WTC11 (cell line): ENCODE data around the gene CDK10. TPM values are rescaled to one million over a fixed set of nuclear protein-coding genes. Genes with fewer than 3 reads are reported as not detected.

Source experiments
- ATAC-seq: fragments of 200-7000 bp; cut with Tn5 transposase; 2 replicates; pipeline ENCODE4 v1.10.0; 2021; ENCODE audit warnings: mild to moderate bottlenecking, moderate library complexity
- CTCF ChIA-PET: fragments of 300-600 bp; sonication (Branson Sonifier 250); formaldehyde crosslinking; loops from one replicate; lab custom pipeline; 2021; ENCODE audit warnings: antibody characterized with exemption; lab: Charles Lee
- POLR2A ChIA-PET: fragments of 350-600 bp; sonication (Branson Sonifier 250); formaldehyde crosslinking; loops from one replicate; lab custom pipeline; 2021; ENCODE audit warnings: antibody characterized with exemption; lab: Charles Lee
- DNase-seq: peaks from one replicate; pipeline ENCODE4 v3.0.0; 2021; ENCODE audit warnings: low spot score
- H3K27ac Mint-ChIP-seq: 2 replicates; pipeline ENCODE4 v1.8.0; 2021; ENCODE audit warnings: mixed read lengths
- H3K27me3 Mint-ChIP-seq: 2 replicates; pipeline ENCODE4 v1.8.0; 2021; ENCODE audit warnings: low read depth, mild to moderate bottlenecking, moderate library complexity, mixed read lengths
- H3K36me3 Mint-ChIP-seq: 2 replicates; pipeline ENCODE4 v1.8.0; 2021; ENCODE audit warnings: mixed read lengths
- H3K4me1 Mint-ChIP-seq: 2 replicates; pipeline ENCODE4 v1.8.0; 2022; ENCODE audit warnings: mixed read lengths
- H3K4me3 Mint-ChIP-seq: 2 replicates; pipeline ENCODE4 v1.8.0; 2021; ENCODE audit warnings: mild to moderate bottlenecking, moderate library complexity, mixed read lengths
- H3K9me3 Mint-ChIP-seq: 2 replicates; pipeline ENCODE4 v1.8.0; 2021; ENCODE audit warnings: mixed read lengths
- ATF6 ChIP-seq: sonication (generic); formaldehyde crosslinking; IDR thresholded peaks from 2 replicates; pipeline ENCODE4 v1.8.1; 2023; ENCODE audit warnings: mild to moderate bottlenecking, missing genetic modification reagents
- CREB1 ChIP-seq: sonication (generic); formaldehyde crosslinking; IDR thresholded peaks from 2 replicates; pipeline ENCODE4 v1.8.0; 2023; ENCODE audit warnings: mild to moderate bottlenecking, missing genetic modification reagents
- EMX1 ChIP-seq: fragments of 250-450 bp; sonication (Bioruptor Pico); IDR thresholded peaks from 2 replicates; pipeline ENCODE4 v1.8.0; 2021; ENCODE audit warnings: mild to moderate bottlenecking
- FOXJ3 ChIP-seq: sonication (generic); formaldehyde crosslinking; IDR thresholded peaks from 2 replicates; pipeline ENCODE4 v1.9.0; 2021; ENCODE audit warnings: missing genetic modification reagents, mild to moderate bottlenecking, borderline replicate concordance
- FOXP1 ChIP-seq: sonication (generic); formaldehyde crosslinking; IDR thresholded peaks from 2 replicates; pipeline ENCODE4 v1.8.0; 2022; ENCODE audit warnings: missing genetic modification reagents, mild to moderate bottlenecking, moderate library complexity, borderline replicate concordance
- JAZF1 ChIP-seq: fragments of 250-450 bp; sonication (Bioruptor Pico); IDR thresholded peaks from 2 replicates; pipeline ENCODE4 v1.9.0; 2021; ENCODE audit warnings: moderate library complexity, mild to moderate bottlenecking, inconsistent platforms
- JUN ChIP-seq: sonication (generic); formaldehyde crosslinking; IDR thresholded peaks from 2 replicates; pipeline ENCODE4 v1.8.0; 2023; ENCODE audit warnings: mild to moderate bottlenecking, missing genetic modification reagents
- NFE2L1 ChIP-seq: sonication (generic); formaldehyde crosslinking; IDR thresholded peaks from 2 replicates; pipeline ENCODE4 v1.8.1; 2023; ENCODE audit warnings: missing genetic modification reagents
- NR2C2 ChIP-seq: sonication (generic); formaldehyde crosslinking; IDR thresholded peaks from 2 replicates; pipeline ENCODE4 v1.8.0; 2022; ENCODE audit warnings: mild to moderate bottlenecking, missing genetic modification reagents
- PREB ChIP-seq: sonication (generic); formaldehyde crosslinking; IDR thresholded peaks from 2 replicates; pipeline ENCODE4 v1.8.1; 2022; ENCODE audit warnings: mild to moderate bottlenecking, missing genetic modification reagents, moderate library complexity, borderline replicate concordance
- RELA ChIP-seq: sonication (generic); formaldehyde crosslinking; IDR thresholded peaks from 2 replicates; pipeline ENCODE4 v1.8.1; 2022; ENCODE audit warnings: missing genetic modification reagents, mild to moderate bottlenecking, borderline replicate concordance
- TCF7 ChIP-seq: sonication (generic); formaldehyde crosslinking; IDR thresholded peaks from 2 replicates; pipeline ENCODE4 v1.8.0; 2022; ENCODE audit warnings: mild to moderate bottlenecking, low read depth, missing genetic modification reagents, moderate library complexity
- TEAD1 ChIP-seq: sonication (generic); formaldehyde crosslinking; IDR thresholded peaks from 2 replicates; pipeline ENCODE4 v1.8.0; 2022; ENCODE audit warnings: mild to moderate bottlenecking, missing genetic modification reagents
- TEAD4 ChIP-seq: sonication (generic); formaldehyde crosslinking; IDR thresholded peaks from 2 replicates; pipeline ENCODE4 v1.8.0; 2022; ENCODE audit warnings: mild to moderate bottlenecking, missing genetic modification reagents
- ZNF263 ChIP-seq: sonication (generic); formaldehyde crosslinking; IDR thresholded peaks from 2 replicates; pipeline ENCODE4 v1.8.1; 2022; ENCODE audit warnings: low read depth, mild to moderate bottlenecking, moderate library complexity, missing genetic modification reagents
- ZNF396 ChIP-seq: fragments of 250-450 bp; sonication (Bioruptor Pico); IDR thresholded peaks from 2 replicates; pipeline ENCODE4 v1.8.0; 2021; ENCODE audit warnings: mild to moderate bottlenecking, moderate library complexity, borderline replicate concordance
- ZNF423 ChIP-seq: fragments of 250-450 bp; sonication (Bioruptor Pico); IDR thresholded peaks from 2 replicates; pipeline ENCODE4 v2.1.2; 2022; ENCODE audit warnings: mild to moderate bottlenecking, moderate library complexity
- ZNF532 ChIP-seq: fragments of 250-450 bp; sonication (Bioruptor Pico); IDR thresholded peaks from 2 replicates; pipeline ENCODE4 v1.9.0; 2021; ENCODE audit warnings: mild to moderate bottlenecking, borderline replicate concordance
- total RNA-seq: library from RNA; stranded (reverse); gene quantifications from 3 replicates; pipeline ENCODE4 v1.2.3, GENCODE V29; 2021
- TF ChIP-seq, protein P1 (sequence below): sonication (generic); formaldehyde crosslinking; IDR thresholded peaks from 2 replicates; pipeline ENCODE4 v1.8.1; 2023; ENCODE audit warnings: mild to moderate bottlenecking, missing genetic modification reagents, borderline replicate concordance

CDK10 gene
- total RNA-seq, 1 experiment from 2014 or later = 102 TPM

- TF ChIP-seq ATF6 (CRISPR knock-in tag) = no peak
- no peak for TF ChIP-seq FOXP1 (CRISPR knock-in tag)
- TF ChIP-seq TEAD4 (CRISPR knock-in tag) = no peak
- no peak for TF ChIP-seq TCF7 (CRISPR knock-in tag)
- TF ChIP-seq ZNF263 (CRISPR knock-in tag) = no peak
Measured at GRCh38 chr16:89653656-89654295, 32.7 kb upstream of the CDK10 start (continued).

DNA sequence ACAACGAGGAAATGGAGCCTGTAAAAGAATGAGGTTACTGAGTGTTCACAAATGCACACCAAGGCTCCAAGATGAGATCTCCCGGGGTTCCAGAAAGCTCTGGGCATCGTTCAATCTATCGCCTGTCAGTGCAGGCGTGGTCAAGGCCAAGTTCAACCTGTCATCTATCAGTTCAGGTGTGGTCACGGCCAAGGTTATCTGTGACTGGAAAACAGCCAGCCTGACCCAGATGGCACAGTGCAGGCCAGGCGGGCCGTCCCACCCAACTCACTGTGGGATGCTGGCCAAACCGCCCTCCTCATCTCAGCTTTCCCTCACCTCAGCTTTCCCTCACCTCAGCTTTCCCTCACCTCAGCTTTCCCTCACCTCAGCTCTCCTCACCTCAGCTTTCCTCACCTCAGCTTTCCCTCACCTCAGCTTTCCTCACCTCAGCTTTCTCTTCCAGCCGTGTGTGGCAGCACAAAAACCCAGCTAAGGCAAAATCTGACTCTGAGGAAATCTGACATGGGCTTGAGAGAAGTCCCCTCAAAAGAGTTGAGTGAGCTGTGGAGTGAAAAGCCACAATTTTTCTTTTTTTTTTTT, 31.3 kb upstream of the CDK10 start:
- Mint-ChIP-seq H3K4me3 (0 out of 2 replicates have a peak overlapping the region, but pooled peaks have one; percentile 86), H3K27me3 (no peaks in the 10 kb centered on the region), H3K36me3 (peaks cover 17% of the 10 kb centered on the region), H3K27ac (no peak overlapping the region; the same call in 1 of the 2 replicates), H3K9me3 (no peaks in the 10 kb centered on the region), H3K4me1 (peaks cover 6% of the 10 kb centered on the region)
- TF ChIP-seq JAZF1 = no peak
- no peak for TF ChIP-seq JUN (CRISPR knock-in tag)
- TF ChIP-seq TEAD1 (CRISPR knock-in tag) = no peak
- TF ChIP-seq ZNF423 (CRISPR knock-in tag) = no peak
- no peak for TF ChIP-seq EMX1 (CRISPR knock-in tag)
- TF ChIP-seq TEAD4 (CRISPR knock-in tag) = no peak
- TF ChIP-seq NFE2L1 = no peak
- no peak for TF ChIP-seq ZNF396 (CRISPR knock-in tag)
- TF ChIP-seq PREB (CRISPR knock-in tag) = no peak
- TF ChIP-seq RELA (CRISPR knock-in tag) = no peak
- no peak for TF ChIP-seq FOXJ3 (CRISPR knock-in tag)
- TF ChIP-seq NR2C2 (CRISPR knock-in tag) = no peak
- no peak for TF ChIP-seq CREB1 (CRISPR knock-in tag)
- TF ChIP-seq ZNF532 (CRISPR knock-in tag) = no peak
- TF ChIP-seq, protein P1, sequence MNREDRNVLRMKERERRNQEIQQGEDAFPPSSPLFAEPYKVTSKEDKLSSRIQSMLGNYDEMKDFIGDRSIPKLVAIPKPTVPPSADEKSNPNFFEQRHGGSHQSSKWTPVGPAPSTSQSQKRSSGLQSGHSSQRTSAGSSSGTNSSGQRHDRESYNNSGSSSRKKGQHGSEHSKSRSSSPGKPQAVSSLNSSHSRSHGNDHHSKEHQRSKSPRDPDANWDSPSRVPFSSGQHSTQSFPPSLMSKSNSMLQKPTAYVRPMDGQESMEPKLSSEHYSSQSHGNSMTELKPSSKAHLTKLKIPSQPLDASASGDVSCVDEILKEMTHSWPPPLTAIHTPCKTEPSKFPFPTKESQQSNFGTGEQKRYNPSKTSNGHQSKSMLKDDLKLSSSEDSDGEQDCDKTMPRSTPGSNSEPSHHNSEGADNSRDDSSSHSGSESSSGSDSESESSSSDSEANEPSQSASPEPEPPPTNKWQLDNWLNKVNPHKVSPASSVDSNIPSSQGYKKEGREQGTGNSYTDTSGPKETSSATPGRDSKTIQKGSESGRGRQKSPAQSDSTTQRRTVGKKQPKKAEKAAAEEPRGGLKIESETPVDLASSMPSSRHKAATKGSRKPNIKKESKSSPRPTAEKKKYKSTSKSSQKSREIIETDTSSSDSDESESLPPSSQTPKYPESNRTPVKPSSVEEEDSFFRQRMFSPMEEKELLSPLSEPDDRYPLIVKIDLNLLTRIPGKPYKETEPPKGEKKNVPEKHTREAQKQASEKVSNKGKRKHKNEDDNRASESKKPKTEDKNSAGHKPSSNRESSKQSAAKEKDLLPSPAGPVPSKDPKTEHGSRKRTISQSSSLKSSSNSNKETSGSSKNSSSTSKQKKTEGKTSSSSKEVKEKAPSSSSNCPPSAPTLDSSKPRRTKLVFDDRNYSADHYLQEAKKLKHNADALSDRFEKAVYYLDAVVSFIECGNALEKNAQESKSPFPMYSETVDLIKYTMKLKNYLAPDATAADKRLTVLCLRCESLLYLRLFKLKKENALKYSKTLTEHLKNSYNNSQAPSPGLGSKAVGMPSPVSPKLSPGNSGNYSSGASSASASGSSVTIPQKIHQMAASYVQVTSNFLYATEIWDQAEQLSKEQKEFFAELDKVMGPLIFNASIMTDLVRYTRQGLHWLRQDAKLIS (CRISPR knock-in tag) = no peak
- CTCF ChIA-PET = interaction anchor here (1.4 kb wide), 1 partner anchor 10 kb away, joined by 3 read pairs; no protein-coding TSS in a partner anchor
- no peak for DNase-seq
- POLR2A ChIA-PET = no interaction called here
- ATAC-seq = no peak
